Endothelial cell (in vitro differentiated cells): Measurements from ENCODE around the gene ARL4C. TPM values are rescaled to one million over a fixed set of nuclear protein-coding genes. Genes with fewer than 3 reads are reported as not detected.
A peak's percentile ranks its signal among the peaks of the same experiment; 100 is the strongest.

Experiments
- DNase-seq: peaks from one replicate; pipeline ENCODE4 v3.0.0; 2021; ENCODE audit warnings: low spot score
- H3K27ac Mint-ChIP-seq: one replicate; pipeline ENCODE4 v1.8.0; 2021; ENCODE audit warnings: mixed read lengths, inconsistent platforms; ENCODE audit not compliant: unreplicated experiment
- H3K27me3 Mint-ChIP-seq: one replicate; pipeline ENCODE4 v1.8.0; 2021; ENCODE audit warnings: mild to moderate bottlenecking, moderate library complexity, mixed read lengths, inconsistent platforms; ENCODE audit not compliant: unreplicated experiment
- H3K36me3 Mint-ChIP-seq: one replicate; pipeline ENCODE4 v1.8.0; 2021; ENCODE audit warnings: mild to moderate bottlenecking, low read depth, mixed read lengths, inconsistent platforms; ENCODE audit not compliant: unreplicated experiment
- H3K4me1 Mint-ChIP-seq: one replicate; pipeline ENCODE4 v1.8.0; 2021; ENCODE audit warnings: mild to moderate bottlenecking, mixed read lengths, inconsistent platforms; ENCODE audit not compliant: unreplicated experiment
- H3K4me3 Mint-ChIP-seq: one replicate; pipeline ENCODE4 v1.8.0; 2021; ENCODE audit warnings: mild to moderate bottlenecking, mixed read lengths, inconsistent platforms; ENCODE audit not compliant: unreplicated experiment
- H3K9me3 Mint-ChIP-seq: one replicate; pipeline ENCODE4 v1.8.0; 2021; ENCODE audit warnings: mixed read lengths, inconsistent platforms; ENCODE audit not compliant: unreplicated experiment
- total RNA-seq: library from RNA; stranded (reverse); fragmentation: NEBNext Ultra II Directional; extraction: Animal tissue kit (Norgen Biotek cat#: 25700); gene quantifications from one replicate; pipeline ENCODE4 v1.2.1, GENCODE V29; 2021; ENCODE audit not compliant: unreplicated experiment
- TF ChIP-seq, protein P1 (sequence below): fragments of 200-600 bp; sonication (generic); IDR thresholded peaks from one replicate; pipeline ENCODE4 v1.5.0; 2021; ENCODE audit warnings: antibody characterized with exemption; ENCODE audit not compliant: unreplicated experiment

Gene ARL4C
- total RNA-seq, 1 donor from 2014 or later, result 17.9 TPM

- no peaks in the 10 kb centered on the region for H3K9me3 Mint-ChIP-seq
- no peak for DNase-seq
Observed at GRCh38 chr2:234487356-234487755, 9.5 kb downstream of the ARL4C start.

GRCh38 chr2:234483568-234484251, 13.2 kb downstream of the ARL4C start:
- H3K36me3 Mint-ChIP-seq, result no peaks in the 10 kb centered on the region
- no peaks in the 10 kb centered on the region for H3K9me3 Mint-ChIP-seq
- H3K27ac Mint-ChIP-seq, result no peak overlapping the region
- TF ChIP-seq, protein P1, sequence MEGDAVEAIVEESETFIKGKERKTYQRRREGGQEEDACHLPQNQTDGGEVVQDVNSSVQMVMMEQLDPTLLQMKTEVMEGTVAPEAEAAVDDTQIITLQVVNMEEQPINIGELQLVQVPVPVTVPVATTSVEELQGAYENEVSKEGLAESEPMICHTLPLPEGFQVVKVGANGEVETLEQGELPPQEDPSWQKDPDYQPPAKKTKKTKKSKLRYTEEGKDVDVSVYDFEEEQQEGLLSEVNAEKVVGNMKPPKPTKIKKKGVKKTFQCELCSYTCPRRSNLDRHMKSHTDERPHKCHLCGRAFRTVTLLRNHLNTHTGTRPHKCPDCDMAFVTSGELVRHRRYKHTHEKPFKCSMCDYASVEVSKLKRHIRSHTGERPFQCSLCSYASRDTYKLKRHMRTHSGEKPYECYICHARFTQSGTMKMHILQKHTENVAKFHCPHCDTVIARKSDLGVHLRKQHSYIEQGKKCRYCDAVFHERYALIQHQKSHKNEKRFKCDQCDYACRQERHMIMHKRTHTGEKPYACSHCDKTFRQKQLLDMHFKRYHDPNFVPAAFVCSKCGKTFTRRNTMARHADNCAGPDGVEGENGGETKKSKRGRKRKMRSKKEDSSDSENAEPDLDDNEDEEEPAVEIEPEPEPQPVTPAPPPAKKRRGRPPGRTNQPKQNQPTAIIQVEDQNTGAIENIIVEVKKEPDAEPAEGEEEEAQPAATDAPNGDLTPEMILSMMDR, result peak; percentile 20
- H3K4me3 Mint-ChIP-seq, result no peak overlapping the region
- peak; percentile 11 for DNase-seq
- peaks cover 2% of the 10 kb centered on the region for H3K4me1 Mint-ChIP-seq
- H3K27me3 Mint-ChIP-seq, result no peaks in the 10 kb centered on the region

More at GRCh38 chr2:234487356-234487755, 9.5 kb downstream of the ARL4C start:
- Mint-ChIP-seq H3K4me3 (no peak overlapping the region), H3K27me3 (no peaks in the 10 kb centered on the region), H3K36me3 (no peaks in the 10 kb centered on the region), H3K4me1 (peaks cover 6% of the 10 kb centered on the region), H3K27ac (no peak overlapping the region)
- TF ChIP-seq, protein P1, result no peak

GRCh38 chr2:234481301-234481700, 15.6 kb downstream of the ARL4C start:
- Mint-ChIP-seq H3K9me3 (no peaks in the 10 kb centered on the region), H3K27ac (no peak overlapping the region), H3K27me3 (no peaks in the 10 kb centered on the region), H3K36me3 (no peaks in the 10 kb centered on the region), H3K4me1 (no peaks in the 10 kb centered on the region), H3K4me3 (no peak overlapping the region)
- DNase-seq, result no peak
- TF ChIP-seq, protein P1, result no peak

DNA sequence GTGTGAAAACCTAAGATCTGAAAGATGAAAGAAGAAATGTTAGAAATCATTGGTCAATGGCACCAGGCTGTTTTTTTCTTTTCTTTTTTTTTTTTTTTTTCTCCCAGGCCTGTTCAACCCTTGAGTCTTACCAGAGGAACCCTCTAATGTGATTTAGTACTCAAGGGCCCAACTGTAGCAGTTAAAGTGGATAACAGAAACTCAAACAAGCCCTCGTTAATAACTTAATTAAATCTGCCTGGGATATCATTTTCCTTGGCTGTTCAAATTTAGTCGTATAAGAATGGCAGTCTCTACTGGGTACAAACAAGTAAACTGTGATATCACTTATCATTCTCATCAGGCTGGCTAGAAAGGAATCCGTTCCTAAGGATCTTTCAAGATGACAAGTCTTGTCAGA, 16.5 kb downstream of the ARL4C start:
- Mint-ChIP-seq H3K4me1 (no peaks in the 10 kb centered on the region), H3K36me3 (no peaks in the 10 kb centered on the region), H3K9me3 (no peaks in the 10 kb centered on the region), H3K27ac (no peak overlapping the region), H3K4me3 (no peak overlapping the region), H3K27me3 (no peaks in the 10 kb centered on the region)
- TF ChIP-seq, protein P1, result no peak
- no peak for DNase-seq

GRCh38 chr2:234479465-234479864, 17.4 kb downstream of the ARL4C start:
- Mint-ChIP-seq H3K9me3 (no peaks in the 10 kb centered on the region), H3K36me3 (no peaks in the 10 kb centered on the region), H3K4me1 (no peaks in the 10 kb centered on the region), H3K27ac (no peak overlapping the region), H3K4me3 (no peak overlapping the region), H3K27me3 (no peaks in the 10 kb centered on the region)
- TF ChIP-seq, protein P1, result no peak
- DNase-seq, result no peak
